Transverse colon (tissue), 4 donors: Measurements from ENCODE around the gene OTOGL. TPM values are rescaled to one million over a fixed set of nuclear protein-coding genes. Genes with fewer than 3 reads are reported as not detected.

Experiments
- DNase-seq: peaks from one replicate; pipeline ENCODE4 v3.0.0-alpha.2; 2019
- H3K27ac ChIP-seq, 4 donors: fragments of 200-600 bp; sonication (generic); 2 replicates each; pipeline ENCODE4 v1.5.1; 2016 to 2018; ENCODE audit warnings: inconsistent platforms in 4 of 4
- H3K27me3 ChIP-seq: fragments of 200-600 bp; sonication (generic); 2 replicates; pipeline ENCODE4 v1.5.1; 2017; ENCODE audit warnings: inconsistent platforms
- H3K36me3 ChIP-seq, 4 donors: fragments of 200-600 bp; sonication (generic); 2 replicates each; pipeline ENCODE4 v1.5.1; 2017 to 2019; ENCODE audit warnings: inconsistent platforms in 4 of 4
- H3K4me1 ChIP-seq, 4 donors: fragments of 200-600 bp; sonication (generic); 2 replicates each; pipeline ENCODE4 v1.5.1; 2017 to 2020; ENCODE audit warnings: inconsistent platforms in 4 of 4
- H3K4me3 ChIP-seq, 4 donors: fragments of 200-600 bp; sonication (generic); 1 replicate in 1 of 4; 2 replicates in 3 of 4; pipeline versions ENCODE4 v1.5.1 to v1.6.1; 2017 to 2019; ENCODE audit warnings: inconsistent platforms in 4 of 4
- H3K9me3 ChIP-seq, 2 donors: fragments of 200-600 bp; sonication (generic); 2 replicates each; pipeline ENCODE4 v1.5.1; 2017 to 2019; ENCODE audit warnings: inconsistent platforms in 2 of 2
- EP300 ChIP-seq: sonication (generic); formaldehyde crosslinking; IDR thresholded peaks from one replicate; pipeline ENCODE4 v1.6.1; 2017; ENCODE audit warnings: antibody characterized with exemption, low read depth
- POLR2A ChIP-seq: fragments of 450-650 bp; IDR thresholded peaks from one replicate; pipeline ENCODE4 v1.6.1; 2016; ENCODE audit warnings: antibody characterized with exemption, mild to moderate bottlenecking, moderate library complexity
- POLR2AphosphoS5 ChIP-seq, 3 donors: sonication (generic); formaldehyde crosslinking; IDR thresholded peaks; one replicate each; pipeline ENCODE4 v1.6.1; 2016; ENCODE audit warnings: antibody characterized with exemption in 3 of 3
- WGBS, 2 donors: methylation state at CpG; one replicate each; pipeline ENCODE4 v1.1.5; 2018; ENCODE audit warnings: low coverage in 1 of 2; 5-methylcytosine and 5-hydroxymethylcytosine counted together
- in situ Hi-C, 4 donors: fragments of 200-750 bp; cut with MboI; loops; one replicate each; pipeline versions ENCODE4 v1.15.0 to v1.15.1; 2017; ENCODE audit warnings: low sequenced_read_pairs in 3 of 4, low pct_ligation_motif_present in 1 of 4, low pct_unique_long_range_greater_than_20kb in 1 of 4
- intact Hi-C: fragments of 100-400 bp; cut with DNase I; formaldehyde crosslinking; loops from one replicate; pipeline ENCODE4 v1.15.1; 2023; ENCODE audit warnings: low total_unique reads
- total RNA-seq, 4 donors: library from RNA; depleted of rRNA; stranded (reverse); fragments of >200 nt; gene quantifications; one replicate each; pipeline ENCODE4 v1.1.0, GENCODE V29; 2016
- TF ChIP-seq, protein P1 (sequence below), 5 experiments: fragments of 200-600 bp in 3 of 5; fragments of 450-650 bp in 2 of 5; sonication (generic) in 3 of 5; IDR thresholded peaks; 1 replicate in 2 of 5; 2 replicates in 3 of 5; pipeline ENCODE4 v1.5.1; 2016 to 2017; ENCODE audit warnings: antibody characterized with exemption in 5 of 5, inconsistent platforms in 3 of 5, mild to moderate bottlenecking in 2 of 5, moderate library complexity in 1 of 5

Gene OTOGL
- total RNA-seq, 4 donors from 2014 or later = 0.32 to 0.60 (median 0.41) TPM; not detected in 1

DNA sequence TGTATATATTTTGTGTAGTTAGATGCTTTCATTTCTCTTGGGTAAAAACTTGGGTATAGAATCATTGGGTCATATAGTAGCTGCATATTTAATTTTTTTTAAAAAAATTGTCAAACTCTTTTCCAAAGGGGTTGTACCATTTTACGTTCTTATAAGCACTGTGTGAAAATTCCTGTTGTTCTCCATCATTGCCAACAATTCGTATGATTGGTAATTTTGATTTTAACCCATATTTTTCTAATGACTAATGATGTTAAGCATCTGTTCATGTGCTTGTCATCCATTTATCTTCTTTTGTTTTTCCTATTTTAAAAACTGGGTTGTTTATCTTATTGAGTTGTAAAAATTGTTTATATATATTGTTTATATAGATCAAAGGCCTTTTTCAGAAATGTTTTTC is 77.4 kb downstream of the OTOGL start:
- Histone ChIP-seq H3K27me3 (no peaks in the 10 kb centered on the region), H3K27ac (no peak overlapping the region), H3K4me1 (no peaks in the 10 kb centered on the region), H3K4me3 (no peak overlapping the region), H3K36me3 (no peaks in the 10 kb centered on the region), H3K9me3 (no peaks in the 10 kb centered on the region)
- in situ Hi-C loops = loop anchor here in 2 of 4 donors (25.0 kb wide), 4 partner anchors 289 to 789 kb away; no protein-coding TSS in a partner anchor
- TF ChIP-seq POLR2AphosphoS5 (IDR thresholded peaks at IDR 0.05) = no peak
- TF ChIP-seq EP300 = no peak
- TF ChIP-seq, protein P1, sequence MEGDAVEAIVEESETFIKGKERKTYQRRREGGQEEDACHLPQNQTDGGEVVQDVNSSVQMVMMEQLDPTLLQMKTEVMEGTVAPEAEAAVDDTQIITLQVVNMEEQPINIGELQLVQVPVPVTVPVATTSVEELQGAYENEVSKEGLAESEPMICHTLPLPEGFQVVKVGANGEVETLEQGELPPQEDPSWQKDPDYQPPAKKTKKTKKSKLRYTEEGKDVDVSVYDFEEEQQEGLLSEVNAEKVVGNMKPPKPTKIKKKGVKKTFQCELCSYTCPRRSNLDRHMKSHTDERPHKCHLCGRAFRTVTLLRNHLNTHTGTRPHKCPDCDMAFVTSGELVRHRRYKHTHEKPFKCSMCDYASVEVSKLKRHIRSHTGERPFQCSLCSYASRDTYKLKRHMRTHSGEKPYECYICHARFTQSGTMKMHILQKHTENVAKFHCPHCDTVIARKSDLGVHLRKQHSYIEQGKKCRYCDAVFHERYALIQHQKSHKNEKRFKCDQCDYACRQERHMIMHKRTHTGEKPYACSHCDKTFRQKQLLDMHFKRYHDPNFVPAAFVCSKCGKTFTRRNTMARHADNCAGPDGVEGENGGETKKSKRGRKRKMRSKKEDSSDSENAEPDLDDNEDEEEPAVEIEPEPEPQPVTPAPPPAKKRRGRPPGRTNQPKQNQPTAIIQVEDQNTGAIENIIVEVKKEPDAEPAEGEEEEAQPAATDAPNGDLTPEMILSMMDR (IDR thresholded peaks at IDR 0.05) = no peak
- TF ChIP-seq POLR2A = no peak
- WGBS, 2 donors = 75 to 89% methylated on average over 2 of the region's 2 CpGs
- intact Hi-C loops = no loop called here
- no peak for DNase-seq

DNA sequence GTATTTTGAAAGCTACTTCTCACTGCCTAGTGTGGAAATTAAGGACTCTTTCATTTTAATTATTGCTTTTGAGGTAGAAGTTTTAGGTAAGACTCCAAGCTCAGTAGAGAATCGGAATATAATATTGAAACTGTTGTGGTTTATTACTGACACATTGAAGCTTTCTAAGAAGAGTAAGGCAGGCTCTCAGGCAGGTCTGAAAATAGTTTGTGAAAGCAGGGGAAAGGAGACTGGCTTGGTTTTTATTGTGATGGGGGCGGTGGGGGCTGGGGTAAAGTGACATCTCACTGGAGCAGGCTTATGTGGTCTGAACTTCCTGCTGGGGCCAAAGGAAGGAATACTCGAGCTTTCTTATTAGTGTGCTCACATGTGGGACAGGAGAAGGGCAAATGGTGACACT is 79.5 kb downstream of the OTOGL start:
- intact Hi-C loops = no loop called here
- in situ Hi-C loops = loop anchor here in 2 of 4 donors (25.0 kb wide), 4 partner anchors 292 to 792 kb away; no protein-coding TSS in a partner anchor
- 60 to 74% methylated on average over 3 of the region's 3 CpGs for WGBS, 2 donors

GRCh38 chr12:80183939-80184338 is 84.6 kb downstream of the OTOGL start:
- no peak overlapping the region for H3K4me3 ChIP-seq
- in situ Hi-C loops (loop anchor here in 2 of 4 donors (25.0 kb wide), 4 partner anchors 297 to 797 kb away; no protein-coding TSS in a partner anchor), intact Hi-C loops (no loop called here)
- DNase-seq = no peak
- H3K27ac ChIP-seq = no peak overlapping the region
- no peaks in the 10 kb centered on the region for H3K9me3 ChIP-seq
- WGBS, 2 donors = 67 to 73% methylated on average over 1 to 2 of the region's 2 CpGs
- no peaks in the 10 kb centered on the region for H3K36me3 ChIP-seq
- TF ChIP-seq EP300 = no peak
- TF ChIP-seq, protein P1 (IDR thresholded peaks at IDR 0.05) = no peak
- TF ChIP-seq POLR2AphosphoS5 (IDR thresholded peaks at IDR 0.05) = no peak
- TF ChIP-seq POLR2A = no peak
- no peaks in the 10 kb centered on the region for H3K27me3 ChIP-seq
- H3K4me1 ChIP-seq = peaks cover 2 to 19% (median 8%) of the 10 kb centered on the region in 4 donors

More for the DNA sequence above, 79.5 kb downstream of the OTOGL start:
- Histone ChIP-seq H3K9me3 (no peaks in the 10 kb centered on the region), H3K27ac (no peak overlapping the region), H3K4me3 (no peak overlapping the region), H3K4me1 (no peaks in the 10 kb centered on the region), H3K27me3 (no peaks in the 10 kb centered on the region), H3K36me3 (no peaks in the 10 kb centered on the region)
- DNase-seq = no peak
- TF ChIP-seq EP300 (no peak), POLR2A (no peak), POLR2AphosphoS5 (IDR thresholded peaks at IDR 0.05) (no peak)
- TF ChIP-seq, protein P1 (IDR thresholded peaks at IDR 0.05) = no peak

DNA sequence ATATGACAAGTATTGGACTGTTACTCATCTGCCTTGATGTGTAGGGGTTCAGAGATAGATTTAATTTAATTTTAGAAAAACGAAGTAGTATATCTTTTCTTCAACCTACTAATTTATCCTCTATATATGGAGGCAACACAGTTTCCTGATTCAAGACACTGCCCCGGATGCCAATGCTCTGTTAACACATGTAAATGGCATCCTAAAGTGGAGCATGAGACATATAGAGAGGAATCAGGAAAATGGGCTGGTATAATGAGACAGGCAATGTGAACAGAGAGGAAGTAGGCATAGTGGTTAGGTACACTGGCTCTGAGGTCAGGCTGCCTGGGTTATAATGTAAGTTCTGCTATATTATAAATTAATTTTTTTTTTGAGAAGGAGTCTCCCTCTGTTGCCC is 85.6 kb downstream of the OTOGL start:
- peaks cover 2 to 20% (median 8%) of the 10 kb centered on the region in 4 donors for H3K4me1 ChIP-seq
- intact Hi-C loops = no loop called here
- no peak overlapping the region for H3K4me3 ChIP-seq
- no peaks in the 10 kb centered on the region for H3K27me3 ChIP-seq
- WGBS, 2 donors = 43 to 47% methylated on average over 2 of the region's 2 CpGs
- in situ Hi-C loops = loop anchor here in 2 of 4 donors (25.0 kb wide), 4 partner anchors 298 to 798 kb away; no protein-coding TSS in a partner anchor
- no peaks in the 10 kb centered on the region for H3K36me3 ChIP-seq
- H3K9me3 ChIP-seq = no peaks in the 10 kb centered on the region
- TF ChIP-seq EP300 (no peak), POLR2AphosphoS5 (IDR thresholded peaks at IDR 0.05) (no peak), POLR2A (no peak)
- TF ChIP-seq, protein P1 (IDR thresholded peaks at IDR 0.05) = no peak
- DNase-seq = no peak
- no peak overlapping the region for H3K27ac ChIP-seq
